Measurements from ENCODE around the gene GPX5.

GRCh38 chr6:28485482-28485881 lies 40.2 kb upstream of the GPX5 start:
- TF ChIP-seq POLR2AphosphoS2 (IDR thresholded peaks at IDR 0.05; ENCODE audit: low read depth, low read length) (no peak), POLR2AphosphoS5 (IDR thresholded peaks at IDR 0.05; ENCODE audit: low read length) (no peak), SKIL (IDR thresholded peaks at IDR 0.05; ENCODE audit: low read depth, poor library complexity, severe bottlenecking) (no peak), PML (IDR thresholded peaks at IDR 0.05; ENCODE audit: low read length) (no peak), YY1 (IDR thresholded peaks at IDR 0.05; ENCODE audit: low read depth, low read length) (no peak), CTCF (IDR thresholded peaks at IDR 0.05 in 2 of 3, conservative IDR thresholded peaks at IDR 0.05 in 1 of 3; ENCODE audit: control insufficient read depth in 2 of 3, extremely low read depth in 1 of 3, insufficient read depth in 1 of 3, low read depth in 3 of 3, low read length in 3 of 3) (no peak)
